Measurements from ENCODE around the gene TEKTIP1.

Gene TEKTIP1

GRCh38 chr19:3511506-3512251, 27.3 kb upstream of the TEKTIP1 start:
- Histone ChIP-seq H3K4me3 (ENCODE audit: low read length, poor library complexity, severe bottlenecking) (no peak overlapping the region), H3K36me3 (ENCODE audit: insufficient read depth, low read length) (peaks cover 5% of the 10 kb centered on the region; the same call in 1 of the 2 replicates), H4K20me1 (ENCODE audit: insufficient read depth, low read length, poor library complexity, severe bottlenecking) (peaks cover 88% of the 10 kb centered on the region), H2AFZ (ENCODE audit: low read length) (no peak overlapping the region), H3K4me1 (ENCODE audit: insufficient read depth, low read length, poor library complexity, severe bottlenecking) (peaks cover 33% of the 10 kb centered on the region), H3K9me2 (replicated peaks; ENCODE audit: low read depth, low read length) (no peaks in the 10 kb centered on the region), H3K9me3 (ENCODE audit: insufficient read depth, low read depth, low read length) (no peaks in the 10 kb centered on the region), H3K27me3 (ENCODE audit: insufficient read depth, low read length, poor library complexity, severe bottlenecking) (no peaks in the 10 kb centered on the region), H3K79me2 (ENCODE audit: insufficient read depth, low read length) (peaks cover 100% of the 10 kb centered on the region), H3F3A (ENCODE audit: low read depth) (no peaks in the 10 kb centered on the region), H3K9ac (ENCODE audit: low read depth, low read length, poor library complexity, severe bottlenecking) (no peak overlapping the region), H3K4me2 (ENCODE audit: low read depth, low read length, poor library complexity, severe bottlenecking) (no peak overlapping the region)
- no peak for TF ChIP-seq EZH2phosphoT487 (IDR thresholded peaks at IDR 0.05; ENCODE audit: borderline replicate concordance)
- no peak for TF ChIP-seq CTCF (conservative IDR thresholded peaks at IDR 0.05; ENCODE audit: low read length)

- H3K9ac ChIP-seq (ENCODE audit: low read depth, low read length, poor library complexity, severe bottlenecking), result no peak overlapping the region
- H3K4me1 ChIP-seq (ENCODE audit: insufficient read depth, low read length, poor library complexity, severe bottlenecking), result peaks cover 27% of the 10 kb centered on the region
- no peak overlapping the region for H2AFZ ChIP-seq (ENCODE audit: low read length)
- peaks cover 83% of the 10 kb centered on the region for H4K20me1 ChIP-seq (ENCODE audit: insufficient read depth, low read length, poor library complexity, severe bottlenecking)
- no peaks in the 10 kb centered on the region for H3F3A ChIP-seq (ENCODE audit: low read depth)
- no peak for TF ChIP-seq CTCF (conservative IDR thresholded peaks at IDR 0.05; ENCODE audit: low read length)
- TF ChIP-seq EZH2phosphoT487 (IDR thresholded peaks at IDR 0.05; ENCODE audit: borderline replicate concordance), result no peak
- no peak overlapping the region for H3K4me3 ChIP-seq (ENCODE audit: low read length, poor library complexity, severe bottlenecking)
- no peaks in the 10 kb centered on the region for H3K9me3 ChIP-seq (ENCODE audit: insufficient read depth, low read depth, low read length)
- H3K36me3 ChIP-seq (ENCODE audit: insufficient read depth, low read length), result peaks cover 5% of the 10 kb centered on the region; the same call in 1 of the 2 replicates
- H3K9me2 ChIP-seq (replicated peaks; ENCODE audit: low read depth, low read length), result no peaks in the 10 kb centered on the region
- no peak overlapping the region for H3K4me2 ChIP-seq (ENCODE audit: low read depth, low read length, poor library complexity, severe bottlenecking)
- H3K27me3 ChIP-seq (ENCODE audit: insufficient read depth, low read length, poor library complexity, severe bottlenecking), result no peaks in the 10 kb centered on the region
- H3K79me2 ChIP-seq (ENCODE audit: insufficient read depth, low read length), result peaks cover 100% of the 10 kb centered on the region
Measured at GRCh38 chr19:3512562-3513228, 26.3 kb upstream of the TEKTIP1 start.

GRCh38 chr19:3513229-3514140, 25.5 kb upstream of the TEKTIP1 start:
- Histone ChIP-seq H3K4me1 (ENCODE audit: insufficient read depth, low read length, poor library complexity, severe bottlenecking) (peaks cover 22% of the 10 kb centered on the region), H3K79me2 (ENCODE audit: insufficient read depth, low read length) (peaks cover 100% of the 10 kb centered on the region), H4K20me1 (ENCODE audit: insufficient read depth, low read length, poor library complexity, severe bottlenecking) (peaks cover 77% of the 10 kb centered on the region)

More at GRCh38 chr19:3513229-3514140, 25.5 kb upstream of the TEKTIP1 start:
- no peak for TF ChIP-seq EZH2phosphoT487 (IDR thresholded peaks at IDR 0.05; ENCODE audit: borderline replicate concordance)
- no peak overlapping the region for H3K9ac ChIP-seq (ENCODE audit: low read depth, low read length, poor library complexity, severe bottlenecking)
- no peaks in the 10 kb centered on the region for H3K9me3 ChIP-seq (ENCODE audit: insufficient read depth, low read depth, low read length)
- no peaks in the 10 kb centered on the region for H3F3A ChIP-seq (ENCODE audit: low read depth)
- H2AFZ ChIP-seq (ENCODE audit: low read length), result no peak overlapping the region
- H3K27me3 ChIP-seq (ENCODE audit: insufficient read depth, low read length, poor library complexity, severe bottlenecking), result no peaks in the 10 kb centered on the region
- no peak overlapping the region for H3K4me2 ChIP-seq (ENCODE audit: low read depth, low read length, poor library complexity, severe bottlenecking)
- H3K4me3 ChIP-seq (ENCODE audit: low read length, poor library complexity, severe bottlenecking), result no peak overlapping the region
- peaks cover 5% of the 10 kb centered on the region; the same call in 1 of the 2 replicates for H3K36me3 ChIP-seq (ENCODE audit: insufficient read depth, low read length)
- H3K9me2 ChIP-seq (replicated peaks; ENCODE audit: low read depth, low read length), result no peaks in the 10 kb centered on the region
